H7 (cell line): ENCODE results near the gene SYT13. TPM values are rescaled to one million over a fixed set of nuclear protein-coding genes. Genes with fewer than 3 reads are reported as not detected.

Experiments
- DNase-seq: peaks from one replicate; pipeline ENCODE4 v3.0.0; 2012
- H3K27me3 ChIP-seq: 2 replicates; pipeline ENCODE4 v1.6.0; 2011; ENCODE audit warnings: mild to moderate bottlenecking, low read length; ENCODE audit not compliant: control insufficient read depth, insufficient read depth
- H3K36me3 ChIP-seq: replicated peaks from 2 replicates; pipeline ENCODE4 v1.5.1; 2011; ENCODE audit warnings: low read length; ENCODE audit not compliant: control insufficient read depth, insufficient read depth
- H3K4me3 ChIP-seq: 2 replicates; pipeline ENCODE4 v1.5.1; 2011; ENCODE audit warnings: low read depth, mild to moderate bottlenecking, control low read depth, low read length, moderate library complexity; ENCODE audit not compliant: insufficient read depth
- total RNA-seq: library from RNA; depleted of rRNA; stranded (reverse); fragments of >200 nt; shearing (Covaris generic); gene quantifications from 2 replicates; pipeline ENCODE4 v1.2.3, GENCODE V29; 2014

SYT13 gene
- total RNA-seq, 1 experiment from 2014 or later, result 6.1 TPM

DNA sequence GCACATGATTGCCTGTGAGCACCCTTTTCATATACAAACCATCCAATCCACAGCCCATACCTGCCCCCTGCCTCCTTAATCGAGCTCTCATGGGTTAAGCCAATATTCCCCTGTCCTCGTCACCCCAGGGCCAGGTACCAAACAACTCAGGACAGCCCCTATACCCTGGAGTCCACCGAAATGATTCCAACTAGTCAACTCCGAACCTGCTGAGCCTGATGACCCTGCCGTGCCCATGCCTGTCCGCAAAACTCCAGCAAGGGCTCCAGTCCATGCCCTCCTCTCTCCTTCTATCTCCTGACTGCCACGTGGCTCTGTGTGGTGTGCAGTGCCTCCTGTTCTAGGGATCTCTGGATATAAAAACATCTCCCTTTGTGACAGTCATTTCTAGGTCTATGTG is 35.5 kb upstream of the SYT13 start:
- H3K36me3 ChIP-seq, result no peaks in the 10 kb centered on the region
- H3K27me3 ChIP-seq, result no peaks in the 10 kb centered on the region; the same call in 1 of the 2 replicates

GRCh38 chr11:45321031-45321595 is 35.0 kb upstream of the SYT13 start:
- Histone ChIP-seq H3K27me3 (no peaks in the 10 kb centered on the region; the same call in 1 of the 2 replicates), H3K36me3 (no peaks in the 10 kb centered on the region), H3K4me3 (no peak overlapping the region)
- DNase-seq, result no peak

More for the DNA sequence above, 35.5 kb upstream of the SYT13 start:
- no peak overlapping the region for H3K4me3 ChIP-seq
- no peak for DNase-seq

DNA sequence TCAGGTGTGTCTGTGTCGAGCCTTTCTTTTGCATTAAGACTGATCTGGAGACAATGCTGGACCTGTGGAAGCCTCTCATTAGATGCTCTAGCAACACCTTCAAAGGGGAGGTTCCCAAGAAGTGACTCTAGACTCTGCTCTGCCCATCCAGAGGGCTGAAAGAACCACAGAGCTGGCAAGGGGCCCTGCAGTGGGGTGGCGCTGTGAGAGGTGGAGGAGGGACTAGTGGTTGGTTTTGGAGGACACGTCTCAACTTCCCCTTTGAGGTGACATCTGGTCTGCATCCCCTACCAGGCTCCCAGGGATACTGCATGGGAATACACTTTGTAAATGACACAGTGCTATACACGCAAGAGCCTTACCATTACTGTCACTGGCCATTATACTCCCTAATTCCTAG is 34.2 kb upstream of the SYT13 start:
- Histone ChIP-seq H3K4me3 (no peak overlapping the region), H3K36me3 (no peaks in the 10 kb centered on the region), H3K27me3 (no peaks in the 10 kb centered on the region; the same call in 1 of the 2 replicates)
- no peak for DNase-seq

DNA sequence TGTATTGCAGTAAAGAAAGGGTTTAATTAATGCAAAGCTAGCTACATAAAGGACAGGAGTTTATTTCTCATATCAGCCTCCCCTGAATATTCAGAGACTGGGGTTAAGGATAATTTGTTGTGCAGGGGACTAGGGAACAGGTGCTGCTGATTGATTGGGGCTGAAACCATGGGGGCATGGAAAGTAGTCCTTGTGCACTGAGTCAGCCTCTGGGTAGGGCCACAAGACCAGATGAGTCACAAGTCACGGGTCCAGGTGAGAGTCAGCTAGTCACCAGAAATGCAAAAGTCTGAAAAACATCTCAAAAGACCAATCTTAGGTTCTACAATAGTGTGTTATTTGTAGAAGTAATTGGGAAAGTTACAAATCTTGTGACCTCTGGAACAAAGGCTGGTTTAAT is 32.9 kb upstream of the SYT13 start:
- Histone ChIP-seq H3K4me3 (no peak overlapping the region), H3K36me3 (no peaks in the 10 kb centered on the region), H3K27me3 (no peaks in the 10 kb centered on the region; the same call in 1 of the 2 replicates)
- DNase-seq, result no peak

DNA sequence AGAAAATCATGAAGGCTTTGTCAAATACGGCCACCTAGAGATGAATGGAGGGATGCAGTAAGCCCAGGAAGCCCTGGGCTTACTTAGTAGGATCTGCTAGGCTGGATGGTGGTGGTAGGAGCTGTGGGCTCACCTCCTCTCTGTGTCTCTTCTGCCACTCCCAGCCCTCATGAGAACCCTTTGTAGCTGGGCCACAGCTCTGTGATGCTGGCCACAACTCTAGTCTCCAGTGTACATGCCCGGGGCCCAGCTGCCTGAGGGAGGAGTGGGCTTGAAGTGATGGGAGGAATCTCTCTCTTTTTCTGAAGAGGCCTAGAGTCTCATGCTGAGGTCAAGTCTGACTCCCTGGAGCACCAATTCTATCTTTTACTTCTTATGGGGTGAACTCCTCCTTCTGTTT is 32.4 kb upstream of the SYT13 start:
- H3K4me3 ChIP-seq, result no peak overlapping the region
- H3K36me3 ChIP-seq, result no peaks in the 10 kb centered on the region
- no peak for DNase-seq

GRCh38 chr11:45316258-45316657 is 30.1 kb upstream of the SYT13 start:
- no peaks in the 10 kb centered on the region for H3K36me3 ChIP-seq
- no peak for DNase-seq
- H3K4me3 ChIP-seq, result no peak overlapping the region
- no peaks in the 10 kb centered on the region; the same call in 1 of the 2 replicates for H3K27me3 ChIP-seq

More for the DNA sequence above, 32.4 kb upstream of the SYT13 start:
- no peaks in the 10 kb centered on the region; the same call in 1 of the 2 replicates for H3K27me3 ChIP-seq

- Histone ChIP-seq H3K27me3 (no peaks in the 10 kb centered on the region; the same call in 1 of the 2 replicates), H3K4me3 (no peak overlapping the region), H3K36me3 (no peaks in the 10 kb centered on the region)
- peak; percentile 41 for DNase-seq
Observed at GRCh38 chr11:45314900-45315299, 28.8 kb upstream of the SYT13 start.

GRCh38 chr11:45313171-45313865 is 27.2 kb upstream of the SYT13 start:
- DNase-seq, result no peak
- Histone ChIP-seq H3K4me3 (no peak overlapping the region), H3K27me3 (no peaks in the 10 kb centered on the region; the same call in 1 of the 2 replicates), H3K36me3 (no peaks in the 10 kb centered on the region)

DNA sequence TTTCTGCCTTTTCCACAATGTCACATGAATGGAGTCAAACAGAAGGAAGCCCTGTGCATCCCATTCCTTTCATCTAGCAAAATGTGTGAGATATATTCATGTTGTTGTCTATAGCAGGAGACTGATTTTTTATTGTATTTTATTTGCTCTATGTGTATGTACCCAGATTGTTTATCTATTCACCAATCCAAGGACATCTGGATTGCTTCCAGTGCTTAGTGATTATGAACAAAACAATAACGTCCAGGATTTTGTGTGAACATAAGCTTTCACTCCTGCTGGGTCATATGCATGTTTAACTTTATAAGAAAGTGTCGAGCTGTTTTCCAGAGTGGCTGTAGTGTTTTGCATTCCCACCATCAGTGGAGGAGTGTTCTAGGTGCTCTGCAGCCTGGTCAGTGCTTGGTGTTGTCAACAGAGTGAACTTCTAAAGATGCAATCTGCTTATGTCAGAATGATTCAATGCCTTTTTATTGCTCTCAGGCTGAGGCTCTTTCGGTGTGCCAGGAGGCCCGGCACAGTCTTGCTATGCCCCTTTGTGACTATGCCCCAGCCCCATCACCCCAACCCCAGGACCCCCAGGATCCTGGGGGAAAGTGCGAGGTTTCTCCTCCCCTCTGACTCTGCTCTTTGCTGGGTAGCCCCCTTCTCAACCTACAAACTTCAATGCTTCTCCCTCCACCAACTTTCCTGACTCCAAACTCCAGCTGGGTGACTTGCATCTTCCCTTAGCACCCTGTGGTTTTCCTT is 19.9 kb upstream of the SYT13 start:
- no peak for DNase-seq
- Histone ChIP-seq H3K36me3 (no peaks in the 10 kb centered on the region), H3K4me3 (no peak overlapping the region), H3K27me3 (peaks cover 4% of the 10 kb centered on the region; the same call in 1 of the 2 replicates)

- Histone ChIP-seq H3K27me3 (peaks cover 8% of the 10 kb centered on the region; the same call in 1 of the 2 replicates), H3K36me3 (no peaks in the 10 kb centered on the region), H3K4me3 (no peak overlapping the region)
- no peak for DNase-seq
Observed at GRCh38 chr11:45304992-45305335, 18.8 kb upstream of the SYT13 start.

DNA sequence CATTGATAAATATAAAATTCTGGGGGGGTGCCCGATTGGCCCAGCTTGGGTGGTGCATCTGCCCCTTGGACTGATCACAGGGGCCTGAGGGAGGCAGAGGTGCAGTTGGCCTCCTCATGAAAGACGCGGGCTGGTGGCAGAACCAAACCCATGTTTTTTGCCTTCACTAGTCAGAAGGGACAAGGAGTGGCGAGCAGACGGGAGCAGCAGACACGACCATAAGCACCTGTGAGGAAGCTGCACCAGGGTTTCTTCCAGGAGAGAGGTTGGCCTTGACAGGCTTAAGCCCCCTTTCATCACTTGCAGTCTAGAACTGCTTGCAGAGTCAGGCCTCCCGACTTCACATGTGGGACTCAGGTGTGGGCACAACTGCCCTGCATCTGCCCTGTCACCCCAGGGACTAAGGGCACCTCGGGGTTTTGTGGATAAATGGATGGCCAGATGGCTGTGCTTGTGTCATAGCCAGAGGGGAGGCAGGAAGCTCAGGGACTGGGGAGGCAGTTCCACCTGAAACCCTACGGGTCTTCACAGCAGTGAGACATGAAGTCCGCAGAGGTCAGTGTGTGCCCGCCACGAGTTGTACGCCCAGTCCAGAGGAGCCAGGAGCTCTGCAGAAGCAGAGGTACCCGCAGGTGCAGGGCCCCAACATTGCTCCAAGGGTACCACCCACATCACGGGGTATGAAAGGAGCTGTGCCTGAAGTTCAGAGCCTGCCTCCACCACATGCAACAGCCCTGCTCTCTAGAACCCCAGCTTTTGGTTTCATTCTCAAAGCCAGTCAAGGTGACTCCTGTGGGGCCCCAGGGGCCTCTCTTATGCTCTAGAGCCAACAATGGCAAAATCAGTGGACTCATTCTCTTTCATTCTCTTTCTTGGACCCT is 18.2 kb upstream of the SYT13 start:
- no peak for DNase-seq
- no peak overlapping the region for H3K4me3 ChIP-seq
- no peaks in the 10 kb centered on the region for H3K36me3 ChIP-seq
- H3K27me3 ChIP-seq, result peaks cover 8% of the 10 kb centered on the region; the same call in 1 of the 2 replicates

- Histone ChIP-seq H3K4me3 (no peak overlapping the region), H3K36me3 (no peaks in the 10 kb centered on the region), H3K27me3 (peaks cover 8% of the 10 kb centered on the region; the same call in 1 of the 2 replicates)
- no peak for DNase-seq
Observed at GRCh38 chr11:45303316-45303715, 17.2 kb upstream of the SYT13 start.

- Histone ChIP-seq H3K4me3 (no peak overlapping the region), H3K27me3 (peaks cover 8% of the 10 kb centered on the region; the same call in 1 of the 2 replicates), H3K36me3 (no peaks in the 10 kb centered on the region)
- no peak for DNase-seq
Observed at GRCh38 chr11:45301537-45302246, 15.6 kb upstream of the SYT13 start.
